ENCODE results near the gene ALOXE3. TPM values are rescaled to one million over a fixed set of nuclear protein-coding genes. Genes with fewer than 3 reads are reported as not detected.

The ALOXE3 gene
- total and polyA plus RNA-seq, 9 donors, result not detected

- peaks cover 63% of the 10 kb centered on the region for H3K4me1 ChIP-seq (ENCODE audit: control insufficient read depth, insufficient read depth, low read length)
- no peaks in the 10 kb centered on the region for H3K9me3 ChIP-seq (replicated peaks; ENCODE audit: control insufficient read depth, low read depth, low read length)
- DNase-seq, result peak; percentile 70
- H3K27me3 ChIP-seq (ENCODE audit: control insufficient read depth, insufficient read depth, low read length), result peaks cover 61% of the 10 kb centered on the region
- no peak overlapping the region for H3K27ac ChIP-seq (ENCODE audit: low read length)
- no peaks in the 10 kb centered on the region for H3K36me3 ChIP-seq (ENCODE audit: control insufficient read depth, insufficient read depth, low read length)
- H3K4me3 ChIP-seq (ENCODE audit: low read length), result peak overlapping the region; percentile 54
- under 1% methylated on average over 66 of the region's 76 CpGs for WGBS (ENCODE audit: insufficient coverage)
Measured at GRCh38 chr17:8121681-8122421, 3.5 kb upstream of the ALOXE3 start.

DNA sequence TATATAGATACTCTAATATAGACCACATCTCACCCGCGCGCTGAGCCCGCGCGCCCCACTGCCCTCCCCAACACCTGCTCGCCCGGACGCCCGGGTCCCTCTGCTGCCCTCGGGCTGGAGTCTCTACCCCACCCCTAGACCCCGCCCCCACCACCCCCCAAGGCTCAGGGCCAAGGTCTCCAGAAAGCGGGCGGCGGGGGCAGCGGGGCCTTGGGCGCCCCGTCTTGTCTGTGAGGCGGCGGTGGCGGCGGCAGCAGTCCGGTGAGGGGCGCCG is 3.0 kb upstream of the ALOXE3 start:
- no peak for DNase-seq
- Histone ChIP-seq H3K4me1 (ENCODE audit: control insufficient read depth, insufficient read depth, low read length) (peaks cover 61% of the 10 kb centered on the region), H3K27ac (ENCODE audit: low read length) (no peak overlapping the region), H3K4me3 (ENCODE audit: low read length) (peak overlapping the region; percentile 54), H3K9me3 (replicated peaks; ENCODE audit: control insufficient read depth, low read depth, low read length) (no peaks in the 10 kb centered on the region), H3K36me3 (ENCODE audit: control insufficient read depth, insufficient read depth, low read length) (no peaks in the 10 kb centered on the region), H3K27me3 (ENCODE audit: control insufficient read depth, insufficient read depth, low read length) (peaks cover 66% of the 10 kb centered on the region)
- WGBS (ENCODE audit: insufficient coverage), result 0% methylated on average over 12 of the region's 25 CpGs

GRCh38 chr17:8120520-8121406 is 2.4 kb upstream of the ALOXE3 start:
- under 1% methylated on average over 25 of the region's 40 CpGs for WGBS (ENCODE audit: insufficient coverage)
- no peaks in the 10 kb centered on the region for H3K9me3 ChIP-seq (replicated peaks; ENCODE audit: control insufficient read depth, low read depth, low read length)
- peak overlapping the region; percentile 41 for H3K4me3 ChIP-seq (ENCODE audit: low read length)
- peaks cover 58% of the 10 kb centered on the region for H3K4me1 ChIP-seq (ENCODE audit: control insufficient read depth, insufficient read depth, low read length)
- DNase-seq, result peak; percentile 65
- peaks cover 72% of the 10 kb centered on the region for H3K27me3 ChIP-seq (ENCODE audit: control insufficient read depth, insufficient read depth, low read length)
- peak overlapping the region; percentile 65 for H3K27ac ChIP-seq (ENCODE audit: low read length)
- H3K36me3 ChIP-seq (ENCODE audit: control insufficient read depth, insufficient read depth, low read length), result no peaks in the 10 kb centered on the region

- peaks cover 49% of the 10 kb centered on the region for H3K4me1 ChIP-seq (ENCODE audit: control insufficient read depth, insufficient read depth, low read length)
- H3K27me3 ChIP-seq (ENCODE audit: control insufficient read depth, insufficient read depth, low read length), result peaks cover 71% of the 10 kb centered on the region
- no peaks in the 10 kb centered on the region for H3K36me3 ChIP-seq (ENCODE audit: control insufficient read depth, insufficient read depth, low read length)
- 1% methylated on average over 14 of the region's 28 CpGs for WGBS (ENCODE audit: insufficient coverage)
- DNase-seq, result peak; percentile 97
- H3K9me3 ChIP-seq (replicated peaks; ENCODE audit: control insufficient read depth, low read depth, low read length), result no peaks in the 10 kb centered on the region
- H3K27ac ChIP-seq (ENCODE audit: low read length), result peak overlapping the region; percentile 80
- H3K4me3 ChIP-seq (ENCODE audit: low read length), result peak overlapping the region; percentile 77
Measured at GRCh38 chr17:8119581-8120519, 1.5 kb upstream of the ALOXE3 start.

GRCh38 chr17:8118769-8119580 is 661 bp upstream of the ALOXE3 start:
- DNase-seq, result peak; percentile 94
- H3K27me3 ChIP-seq (ENCODE audit: control insufficient read depth, insufficient read depth, low read length), result peaks cover 71% of the 10 kb centered on the region

DNA sequence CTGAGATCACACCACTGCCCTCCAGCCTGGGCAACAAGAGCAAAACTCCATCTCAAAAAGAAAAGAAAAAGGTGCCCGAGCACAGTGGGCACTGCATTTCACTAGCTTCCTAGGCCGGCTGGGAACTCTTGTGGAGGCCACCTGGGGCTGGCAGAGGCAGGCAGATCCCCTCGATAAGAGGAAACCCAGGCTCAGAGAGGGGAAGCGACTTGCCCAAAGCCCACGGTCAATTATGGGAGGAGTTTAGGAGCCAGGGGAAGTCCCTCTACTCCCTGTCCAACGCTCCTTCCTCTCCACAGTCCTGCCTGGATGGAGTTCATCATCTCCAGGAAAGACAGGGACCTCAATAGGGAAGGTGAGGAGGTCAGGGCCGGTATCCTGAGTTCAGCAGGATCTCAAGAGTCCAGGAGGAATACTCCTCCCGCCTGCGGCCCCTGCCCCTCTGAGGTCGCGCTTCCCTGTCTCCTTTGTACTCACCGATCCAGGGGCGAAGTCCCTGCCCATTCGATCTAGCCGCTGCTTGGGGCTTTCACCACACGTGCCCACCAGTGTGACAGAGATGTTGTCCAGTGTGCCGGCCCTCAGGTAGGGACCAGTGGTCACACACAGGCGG is 841 bp downstream of the ALOXE3 start:
- peaks cover 66% of the 10 kb centered on the region for H3K27me3 ChIP-seq (ENCODE audit: control insufficient read depth, insufficient read depth, low read length)
- H3K9me3 ChIP-seq (replicated peaks; ENCODE audit: control insufficient read depth, low read depth, low read length), result no peaks in the 10 kb centered on the region
- H3K36me3 ChIP-seq (ENCODE audit: control insufficient read depth, insufficient read depth, low read length), result no peaks in the 10 kb centered on the region
- peak; percentile 30 for DNase-seq
- peak overlapping the region; percentile 77 for H3K4me3 ChIP-seq (ENCODE audit: low read length)
- H3K4me1 ChIP-seq (ENCODE audit: control insufficient read depth, insufficient read depth, low read length), result peaks cover 26% of the 10 kb centered on the region
- 2% methylated on average over 10 of the region's 18 CpGs for WGBS (ENCODE audit: insufficient coverage)
- no peak overlapping the region for H3K27ac ChIP-seq (ENCODE audit: low read length)

More at GRCh38 chr17:8118769-8119580, 661 bp upstream of the ALOXE3 start:
- WGBS (ENCODE audit: insufficient coverage), result under 1% methylated on average over 26 of the region's 38 CpGs
- H3K9me3 ChIP-seq (replicated peaks; ENCODE audit: control insufficient read depth, low read depth, low read length), result no peaks in the 10 kb centered on the region
- H3K27ac ChIP-seq (ENCODE audit: low read length), result peak overlapping the region; percentile 80
- peaks cover 41% of the 10 kb centered on the region for H3K4me1 ChIP-seq (ENCODE audit: control insufficient read depth, insufficient read depth, low read length)
- no peaks in the 10 kb centered on the region for H3K36me3 ChIP-seq (ENCODE audit: control insufficient read depth, insufficient read depth, low read length)
- peak overlapping the region; percentile 77 for H3K4me3 ChIP-seq (ENCODE audit: low read length)

DNA sequence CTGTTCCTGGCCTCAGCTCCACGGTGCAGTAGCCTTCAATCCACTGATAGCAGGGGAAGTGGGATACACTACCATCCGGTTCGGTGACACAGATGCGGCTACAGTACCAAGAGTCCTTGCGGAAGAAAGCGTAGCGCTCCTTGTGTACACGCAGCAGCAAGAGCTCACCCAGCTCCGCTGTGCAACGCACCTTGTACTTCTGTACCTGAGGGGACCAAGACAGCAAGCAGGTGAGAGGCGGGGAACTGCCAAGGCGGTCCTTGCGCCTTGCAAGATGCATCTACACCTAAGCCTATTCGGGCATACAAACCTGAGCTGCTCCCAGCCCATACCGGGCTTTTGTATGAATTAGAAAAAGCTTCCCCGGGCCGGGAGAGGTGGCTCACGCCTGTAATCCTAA is 1.5 kb downstream of the ALOXE3 start:
- WGBS (ENCODE audit: insufficient coverage), result 57% methylated on average over 14 of the region's 18 CpGs
- Histone ChIP-seq H3K27me3 (ENCODE audit: control insufficient read depth, insufficient read depth, low read length) (peaks cover 66% of the 10 kb centered on the region), H3K36me3 (ENCODE audit: control insufficient read depth, insufficient read depth, low read length) (no peaks in the 10 kb centered on the region), H3K4me3 (ENCODE audit: low read length) (no peak overlapping the region), H3K27ac (ENCODE audit: low read length) (no peak overlapping the region), H3K4me1 (ENCODE audit: control insufficient read depth, insufficient read depth, low read length) (peaks cover 24% of the 10 kb centered on the region), H3K9me3 (replicated peaks; ENCODE audit: control insufficient read depth, low read depth, low read length) (no peaks in the 10 kb centered on the region)
- no peak for DNase-seq

DNA sequence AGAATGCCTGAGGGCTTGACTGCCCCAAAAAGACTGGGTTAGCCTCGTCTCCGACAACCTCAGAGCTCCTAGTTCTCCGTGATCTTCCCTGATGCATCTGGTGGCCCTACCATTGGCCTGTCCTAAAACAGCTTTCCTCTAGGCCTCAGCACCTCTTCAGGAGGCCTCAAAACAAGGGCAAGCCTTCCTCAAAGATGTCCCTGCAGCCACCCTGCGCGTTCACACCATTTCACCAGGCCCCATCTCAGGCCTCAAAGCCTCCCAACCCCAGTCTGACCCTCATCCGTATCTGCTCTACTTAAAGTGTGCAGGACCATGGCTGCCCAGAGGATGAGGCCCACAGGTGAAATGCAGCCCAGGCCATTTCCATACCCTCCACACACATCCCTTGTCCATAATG is 7.4 kb downstream of the ALOXE3 start:
- no peaks in the 10 kb centered on the region for H3K36me3 ChIP-seq (ENCODE audit: control insufficient read depth, insufficient read depth, low read length)

GRCh38 chr17:8110456-8110804 is 7.9 kb downstream of the ALOXE3 start:
- Histone ChIP-seq H3K36me3 (ENCODE audit: control insufficient read depth, insufficient read depth, low read length) (no peaks in the 10 kb centered on the region), H3K27ac (ENCODE audit: low read length) (no peak overlapping the region), H3K27me3 (ENCODE audit: control insufficient read depth, insufficient read depth, low read length) (peaks cover 66% of the 10 kb centered on the region), H3K9me3 (replicated peaks; ENCODE audit: control insufficient read depth, low read depth, low read length) (no peaks in the 10 kb centered on the region), H3K4me3 (ENCODE audit: low read length) (no peak overlapping the region), H3K4me1 (ENCODE audit: control insufficient read depth, insufficient read depth, low read length) (peaks cover 8% of the 10 kb centered on the region)
- WGBS (ENCODE audit: insufficient coverage), result 38% methylated on average over 7 of the region's 10 CpGs
- DNase-seq, result no peak

More for the DNA sequence above, 7.4 kb downstream of the ALOXE3 start:
- Histone ChIP-seq H3K27ac (ENCODE audit: low read length) (no peak overlapping the region), H3K4me1 (ENCODE audit: control insufficient read depth, insufficient read depth, low read length) (peaks cover 8% of the 10 kb centered on the region), H3K4me3 (ENCODE audit: low read length) (no peak overlapping the region), H3K9me3 (replicated peaks; ENCODE audit: control insufficient read depth, low read depth, low read length) (no peaks in the 10 kb centered on the region), H3K27me3 (ENCODE audit: control insufficient read depth, insufficient read depth, low read length) (peaks cover 70% of the 10 kb centered on the region)
- 81% methylated on average over 6 of the region's 6 CpGs for WGBS (ENCODE audit: insufficient coverage)
- no peak for DNase-seq
